Measurements from ENCODE around the gene FYTTD1.

FYTTD1 gene

DNA sequence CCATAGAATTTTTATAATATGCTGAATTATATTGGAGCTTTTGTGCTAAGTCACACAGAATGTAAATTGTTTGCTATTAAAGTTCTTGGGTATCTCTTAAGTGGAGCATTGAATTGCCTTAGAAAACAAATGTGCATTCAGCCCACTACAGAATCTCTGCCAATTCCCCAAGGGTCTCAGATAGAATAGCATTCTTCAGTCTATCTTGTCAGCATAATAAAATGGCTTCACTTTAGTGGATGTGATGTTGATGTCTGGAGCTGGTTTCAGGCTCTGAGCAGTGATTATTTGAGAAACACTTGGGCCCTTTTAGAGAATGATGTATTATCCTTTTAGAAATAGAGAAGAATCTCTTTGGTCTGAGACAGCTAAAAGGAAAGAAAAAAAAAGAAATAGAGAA lies 86.6 kb downstream of the FYTTD1 start:
- H3F3A ChIP-seq (ENCODE audit: control insufficient read depth, insufficient read depth): no peaks in the 10 kb centered on the region
- H3K36me3 ChIP-seq (ENCODE audit: control insufficient read depth, low read length): peaks cover 65% of the 10 kb centered on the region

More for the DNA sequence above, 86.6 kb downstream of the FYTTD1 start:
- Histone ChIP-seq H3K4me3 (ENCODE audit: low read length) (no peak overlapping the region), H3K9me2 (replicated peaks; ENCODE audit: control insufficient read depth, low read length) (no peaks in the 10 kb centered on the region), H3K4me1 (ENCODE audit: control insufficient read depth, low read length) (peaks cover 11% of the 10 kb centered on the region), H3K27me3 (ENCODE audit: control insufficient read depth, low read length) (no peaks in the 10 kb centered on the region), H3K27ac (ENCODE audit: low read depth, low read length) (no peak overlapping the region), H3K4me2 (ENCODE audit: low read length) (no peak overlapping the region), H3K79me2 (ENCODE audit: control insufficient read depth, low read length) (no peaks in the 10 kb centered on the region), H3K9me3 (ENCODE audit: control insufficient read depth, insufficient read depth, low read length) (no peaks in the 10 kb centered on the region), H4K20me1 (ENCODE audit: control insufficient read depth, insufficient read depth, low read depth, low read length) (no peaks in the 10 kb centered on the region)
- TF ChIP-seq, protein P1, sequence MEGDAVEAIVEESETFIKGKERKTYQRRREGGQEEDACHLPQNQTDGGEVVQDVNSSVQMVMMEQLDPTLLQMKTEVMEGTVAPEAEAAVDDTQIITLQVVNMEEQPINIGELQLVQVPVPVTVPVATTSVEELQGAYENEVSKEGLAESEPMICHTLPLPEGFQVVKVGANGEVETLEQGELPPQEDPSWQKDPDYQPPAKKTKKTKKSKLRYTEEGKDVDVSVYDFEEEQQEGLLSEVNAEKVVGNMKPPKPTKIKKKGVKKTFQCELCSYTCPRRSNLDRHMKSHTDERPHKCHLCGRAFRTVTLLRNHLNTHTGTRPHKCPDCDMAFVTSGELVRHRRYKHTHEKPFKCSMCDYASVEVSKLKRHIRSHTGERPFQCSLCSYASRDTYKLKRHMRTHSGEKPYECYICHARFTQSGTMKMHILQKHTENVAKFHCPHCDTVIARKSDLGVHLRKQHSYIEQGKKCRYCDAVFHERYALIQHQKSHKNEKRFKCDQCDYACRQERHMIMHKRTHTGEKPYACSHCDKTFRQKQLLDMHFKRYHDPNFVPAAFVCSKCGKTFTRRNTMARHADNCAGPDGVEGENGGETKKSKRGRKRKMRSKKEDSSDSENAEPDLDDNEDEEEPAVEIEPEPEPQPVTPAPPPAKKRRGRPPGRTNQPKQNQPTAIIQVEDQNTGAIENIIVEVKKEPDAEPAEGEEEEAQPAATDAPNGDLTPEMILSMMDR (IDR thresholded peaks at IDR 0.05; ENCODE audit: low read depth, low read length, poor library complexity, severe bottlenecking): no peak
- no peak for TF ChIP-seq EZH2phosphoT487 (IDR thresholded peaks at IDR 0.05; ENCODE audit: borderline replicate concordance, low read length)
